HepG2 (cell line): ENCODE measurements around the gene C1QC. TPM values are rescaled to one million over a fixed set of nuclear protein-coding genes. Genes with fewer than 3 reads are reported as not detected.

ENCODE experiments used
- GFI1 ChIP-seq: sonication (generic); formaldehyde crosslinking; IDR thresholded peaks from 2 replicates; pipeline ENCODE4 v1.5.0; 2020; ENCODE audit warnings: missing genetic modification reagents, mild to moderate bottlenecking, borderline replicate concordance
- KMT2B ChIP-seq: IDR thresholded peaks from 2 replicates; pipeline ENCODE4 v1.6.1; 2016; ENCODE audit warnings: missing genetic modification reagents, missing compliant biosample characterization
- LRRFIP1 ChIP-seq: sonication (generic); formaldehyde crosslinking; conservative IDR thresholded peaks from 2 replicates; pipeline ENCODE4 v1.4.0; 2020; ENCODE audit warnings: missing genetic modification reagents
- PCBP2 ChIP-seq: fragments of 200-400 bp; formaldehyde crosslinking; optimal IDR thresholded peaks from 2 replicates; pipeline ENCODE3; 2018; ENCODE audit warnings: low read length, low read depth; ENCODE audit not compliant: poor library complexity, severe bottlenecking
- PRDM15 ChIP-seq: sonication (generic); formaldehyde crosslinking; IDR thresholded peaks from 2 replicates; pipeline ENCODE4 v1.4.0; 2020; ENCODE audit warnings: missing genetic modification reagents
- ZNF512 ChIP-seq: sonication (generic); formaldehyde crosslinking; IDR thresholded peaks from 2 replicates; pipeline ENCODE4 v1.4.0; 2020; ENCODE audit warnings: mild to moderate bottlenecking, missing genetic modification reagents
- polyA plus RNA-seq, 8 experiments: library from polyadenylated mRNA; depleted of rRNA in 3 of 8; stranded (reverse) in 7 of 8; unstranded in 1 of 8; fragments of >200 nt; fragmentation: Illumina TruSeq in 4 of 8; extraction: Trizol in 4 of 8; gene quantifications; 2 replicates each; pipeline versions ENCODE4 v1.2.1 to v1.2.3, GENCODE V29; 2011 to 2016; ENCODE audit warnings: low read depth in 4 of 8, missing spikeins in 1 of 8, mixed read lengths in 1 of 8; ENCODE audit not compliant: insufficient read depth in 1 of 8
- total RNA-seq, 5 experiments: library from RNA; depleted of rRNA; stranded (reverse); fragments of >200 nt; fragmentation: Illumina TruSeq; extraction: Trizol; gene quantifications; 2 replicates each; pipeline ENCODE4 v1.2.3, GENCODE V29; 2016; ENCODE audit warnings: low read depth in 1 of 5

Gene C1QC
- total and polyA plus RNA-seq, 2 of the 13 experiments (the other 11 are each of a cell fraction or from before 2014, with no cell fraction given) = not detected

GRCh38 chr1:22600071-22600816, 43.2 kb upstream of the C1QC start (continued):
- no peak for TF ChIP-seq LRRFIP1 (CRISPR knock-in tag)
- no peak for TF ChIP-seq GFI1 (CRISPR knock-in tag)
- TF ChIP-seq KMT2B = no peak
- TF ChIP-seq ZNF512 (CRISPR knock-in tag) = peak; percentile 66; the same call in 1 of the 2 replicates
- TF ChIP-seq PCBP2 = peak; percentile 94
- peak; percentile 69 for TF ChIP-seq PRDM15 (CRISPR knock-in tag)
- TF ChIP-seq, all 625 proteins: peak for 5
